NCI-H2029 treated with DMSO at 0.1 percent for 48 hours (cell line): ENCODE data around the gene YPEL1.
"Not testable (repeated sequence)": the region's sequence is repeated elsewhere in the genome, so short reads cannot be mapped to it uniquely, and the experiment has no call there.

ENCODE experiments used
- DNase-seq: peaks from one replicate; lab custom pipeline; 2025; lab: John Stamatoyannopoulos, UW

The YPEL1 gene

GRCh38 chr22:21753374-21754111 is 17.9 kb upstream of the YPEL1 start:
- DNase-seq = no peak

GRCh38 chr22:21752276-21752675 is 16.7 kb upstream of the YPEL1 start:
- DNase-seq = no peak

GRCh38 chr22:21745948-21746347 is 10.4 kb upstream of the YPEL1 start:
- DNase-seq = no peak

- DNase-seq = not testable (repeated sequence)
Observed at GRCh38 chr22:21744917-21745316, 9.3 kb upstream of the YPEL1 start.

GRCh38 chr22:21741790-21742189 is 6.2 kb upstream of the YPEL1 start:
- DNase-seq = no peak

GRCh38 chr22:21741059-21741458 is 5.5 kb upstream of the YPEL1 start:
- no peak for DNase-seq

GRCh38 chr22:21739828-21740377 is 4.3 kb upstream of the YPEL1 start:
- DNase-seq = no peak

GRCh38 chr22:21738966-21739365 is 3.4 kb upstream of the YPEL1 start:
- DNase-seq = no peak

GRCh38 chr22:21738081-21738480 is 2.5 kb upstream of the YPEL1 start:
- no peak for DNase-seq

GRCh38 chr22:21736948-21737347 is 1.4 kb upstream of the YPEL1 start:
- DNase-seq = no peak

GRCh38 chr22:21736084-21736642 is 569 bp upstream of the YPEL1 start:
- no peak for DNase-seq

- DNase-seq = no peak
Observed at GRCh38 chr22:21734540-21735199, 924 bp downstream of the YPEL1 start.

- no peak for DNase-seq
Observed at GRCh38 chr22:21731503-21731902, 4.1 kb downstream of the YPEL1 start.

GRCh38 chr22:21730535-21731308 is 4.9 kb downstream of the YPEL1 start:
- DNase-seq = no peak

- DNase-seq = not testable (repeated sequence)
Observed at GRCh38 chr22:21729184-21729583, 6.4 kb downstream of the YPEL1 start.

- DNase-seq = no peak
Observed at GRCh38 chr22:21728270-21728669, 7.3 kb downstream of the YPEL1 start.

GRCh38 chr22:21727768-21728167 is 7.8 kb downstream of the YPEL1 start:
- DNase-seq = no peak

GRCh38 chr22:21727159-21727558 is 8.4 kb downstream of the YPEL1 start:
- DNase-seq = no peak

- DNase-seq = no peak
Observed at GRCh38 chr22:21726650-21727049, 8.9 kb downstream of the YPEL1 start.

GRCh38 chr22:21725956-21726649 is 9.5 kb downstream of the YPEL1 start:
- DNase-seq = no peak

GRCh38 chr22:21724496-21724895 is 11.1 kb downstream of the YPEL1 start:
- DNase-seq = not testable (repeated sequence)
